B cell (primary cell): ENCODE measurements around the gene MGST2. TPM values are rescaled to one million over a fixed set of nuclear protein-coding genes. Genes with fewer than 3 reads are reported as not detected.

Experiments
- ATAC-seq: fragments of 200-7000 bp; cut with Tn5 transposase; one replicate; pipeline ENCODE4 v1.10.0; 2021; ENCODE audit warnings: low read depth, mild to moderate bottlenecking, moderate number of reproducible peaks, moderate library complexity
- CTCF ChIA-PET: fragments of 350-600 bp; sonication (Branson Sonifier 250); formaldehyde crosslinking; loops from one replicate; lab custom pipeline; 2021; ENCODE audit warnings: antibody characterized with exemption, inconsistent platforms; lab: Charles Lee
- POLR2A ChIA-PET: fragments of 350-600 bp; sonication (Branson Sonifier 250); formaldehyde crosslinking; loops from one replicate; lab custom pipeline; 2021; ENCODE audit warnings: antibody characterized with exemption; lab: Charles Lee
- DNase-seq: peaks from one replicate; pipeline ENCODE4 v3.0.0; 2013
- H2AFZ ChIP-seq: 2 replicates; pipeline ENCODE4 v1.6.1; 2012; ENCODE audit warnings: mild to moderate bottlenecking, low read depth, low read length; ENCODE audit not compliant: insufficient read depth, poor library complexity, severe bottlenecking
- H3K27ac ChIP-seq, 2 donors: 1 replicate in 1 of 2; 2 replicates in 1 of 2; pipeline ENCODE4 v1.5.1; 2012 to 2013; ENCODE audit warnings: low read length in 2 of 2, mild to moderate bottlenecking in 2 of 2, moderate library complexity in 1 of 2
- H3K27me3 ChIP-seq, 4 experiments: fragments of 200-600 bp in 1 of 4; sonication (generic) in 1 of 4; replicated peaks in 1 of 4; 1 replicate in 2 of 4; 2 replicates in 2 of 4; pipeline versions ENCODE4 v1.6.1 to v1.7.0; 2013 to 2016; ENCODE audit warnings: low read length in 3 of 4, mild to moderate bottlenecking in 2 of 4, mixed read lengths in 1 of 4, moderate library complexity in 1 of 4; ENCODE audit not compliant: insufficient read depth in 4 of 4, control insufficient read depth in 3 of 4; ENCODE audit errors: control extremely low read depth in 1 of 4
- H3K36me3 ChIP-seq, 2 experiments: replicated peaks in 1 of 2; 1 replicate in 1 of 2; 2 replicates in 1 of 2; pipeline versions ENCODE4 v1.6.1 to v1.7.1; 2013; ENCODE audit warnings: low read length in 1 of 2; ENCODE audit not compliant: insufficient read depth in 2 of 2, control insufficient read depth in 1 of 2; ENCODE audit errors: control extremely low read depth in 1 of 2, extremely low read depth in 1 of 2
- H3K4me1 ChIP-seq, 2 donors: fragments of 200-600 bp in 1 of 2; sonication (generic) in 1 of 2; 1 replicate in 1 of 2; 2 replicates in 1 of 2; pipeline versions ENCODE4 v1.5.1 to v1.6.1; 2013 to 2017; ENCODE audit warnings: low read length in 2 of 2; ENCODE audit not compliant: control insufficient read depth in 2 of 2, insufficient read depth in 2 of 2
- H3K4me2 ChIP-seq: replicated peaks from 2 replicates; pipeline ENCODE3; 2012; ENCODE audit warnings: mild to moderate bottlenecking, low read depth, low read length; ENCODE audit not compliant: poor library complexity, severe bottlenecking
- H3K4me3 ChIP-seq, 5 experiments: fragments of 200-600 bp in 1 of 5; sonication (generic) in 1 of 5; 1 replicate in 3 of 5; 2 replicates in 2 of 5; pipeline versions ENCODE4 v1.5.1 to v1.7.0; 2011 to 2016; ENCODE audit warnings: low read length in 4 of 5, mild to moderate bottlenecking in 4 of 5, low read depth in 2 of 5, control low read depth in 1 of 5, moderate library complexity in 1 of 5; ENCODE audit not compliant: insufficient read depth in 1 of 5; ENCODE audit errors: control extremely low read depth in 1 of 5, extremely low read depth in 1 of 5
- H3K79me2 ChIP-seq: fragments of 200-600 bp; sonication (generic); one replicate; pipeline ENCODE4 v1.6.0; 2016; ENCODE audit warnings: low read length; ENCODE audit not compliant: control insufficient read depth, insufficient read depth
- H3K9ac ChIP-seq: fragments of 200-600 bp; sonication (generic); 2 replicates; pipeline ENCODE4 v1.6.1; 2017; ENCODE audit warnings: mild to moderate bottlenecking, low read length, moderate library complexity
- H3K9me3 ChIP-seq, 3 donors: one replicate each; pipeline versions ENCODE4 v1.6.1 to v1.7.1; 2013; ENCODE audit warnings: low read length in 2 of 3; ENCODE audit not compliant: control insufficient read depth in 2 of 3, insufficient read depth in 1 of 3; ENCODE audit errors: control extremely low read depth in 1 of 3
- H4K20me1 ChIP-seq: 2 replicates; pipeline ENCODE4 v1.6.0; 2012; ENCODE audit warnings: mild to moderate bottlenecking, low read length; ENCODE audit not compliant: insufficient read depth, control insufficient read depth, poor library complexity, severe bottlenecking
- H3K27ac Mint-ChIP-seq: one replicate; pipeline ENCODE4 v1.8.0; 2021; ENCODE audit warnings: mixed read lengths
- H3K27me3 Mint-ChIP-seq: one replicate; pipeline ENCODE4 v1.8.0; 2021; ENCODE audit warnings: mixed read lengths
- H3K4me1 Mint-ChIP-seq: one replicate; pipeline ENCODE4 v1.8.0; 2021; ENCODE audit warnings: mixed read lengths
- H3K4me3 Mint-ChIP-seq: one replicate; pipeline ENCODE4 v1.8.0; 2021; ENCODE audit warnings: mixed read lengths
- H3K9me3 Mint-ChIP-seq: one replicate; pipeline ENCODE4 v1.8.0; 2022; ENCODE audit warnings: mixed read lengths; ENCODE audit not compliant: insufficient read depth
- EZH2 ChIP-seq: IDR thresholded peaks from 2 replicates; pipeline ENCODE4 v1.6.1; 2012; ENCODE audit warnings: borderline replicate concordance, low read depth, mild to moderate bottlenecking, moderate library complexity, low read length; ENCODE audit not compliant: insufficient read depth, poor library complexity, severe bottlenecking
- WGBS: methylation state at CpG from one replicate; pipeline ENCODE4 v1.1.5; 2013; ENCODE audit warnings: missing lambda C conversion rate; ENCODE audit not compliant: insufficient coverage; 5-methylcytosine and 5-hydroxymethylcytosine counted together
- intact Hi-C: fragments of 100-400 bp; cut with micrococcal nuclease; formaldehyde crosslinking; loops from one replicate; pipeline ENCODE4 v1.10.0; 2022
- polyA plus RNA-seq: library from polyadenylated mRNA; depleted of rRNA; stranded (reverse); fragments of >200 nt; gene quantifications from 2 replicates; pipeline ENCODE4 v1.2.3, GENCODE V29; 2012
- total RNA-seq, 2 donors: library from RNA; stranded (reverse); fragments of 120-200 nt in 1 of 2; gene quantifications; 1 replicate in 1 of 2; 2 replicates in 1 of 2; pipeline versions ENCODE4 v1.2.3 to v1.2.4, GENCODE V29; 2013 to 2022
- TF ChIP-seq, protein P1 (sequence below): fragments of 200-600 bp; IDR thresholded peaks from one replicate; pipeline ENCODE4 v1.8.0; 2022; ENCODE audit warnings: antibody characterized with exemption, mild to moderate bottlenecking

The MGST2 gene
- total and polyA plus RNA-seq, 2 donors (not counting 1 experiment from before 2014, with no cell fraction given), result 0.81 to 3.4 TPM

DNA sequence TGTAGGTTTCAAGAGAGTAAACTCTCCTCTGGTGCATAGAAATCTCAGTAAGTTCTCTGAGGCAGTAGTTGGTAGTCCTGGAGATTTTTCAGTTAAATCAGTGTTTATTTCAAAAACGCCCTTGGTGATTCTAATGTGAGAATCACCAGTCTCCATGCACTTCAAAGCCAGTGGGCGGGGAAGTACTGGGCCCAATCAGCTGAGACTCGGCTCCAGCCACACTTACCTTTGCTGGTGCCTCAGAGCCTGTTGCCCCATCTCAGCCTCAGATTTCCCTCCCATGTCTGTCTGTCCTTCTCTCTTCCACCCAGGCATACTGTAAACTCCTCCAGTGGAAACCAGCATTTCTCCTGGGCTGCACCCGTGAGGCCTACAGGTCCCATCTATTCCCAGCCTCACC is 7.4 kb upstream of the MGST2 start:
- no peak overlapping the region for H2AFZ ChIP-seq
- H3K36me3 ChIP-seq, result no peaks in the 10 kb centered on the region
- H3K4me3 ChIP-seq, result no peak overlapping the region
- TF ChIP-seq EZH2, result no peak
- TF ChIP-seq, protein P1, sequence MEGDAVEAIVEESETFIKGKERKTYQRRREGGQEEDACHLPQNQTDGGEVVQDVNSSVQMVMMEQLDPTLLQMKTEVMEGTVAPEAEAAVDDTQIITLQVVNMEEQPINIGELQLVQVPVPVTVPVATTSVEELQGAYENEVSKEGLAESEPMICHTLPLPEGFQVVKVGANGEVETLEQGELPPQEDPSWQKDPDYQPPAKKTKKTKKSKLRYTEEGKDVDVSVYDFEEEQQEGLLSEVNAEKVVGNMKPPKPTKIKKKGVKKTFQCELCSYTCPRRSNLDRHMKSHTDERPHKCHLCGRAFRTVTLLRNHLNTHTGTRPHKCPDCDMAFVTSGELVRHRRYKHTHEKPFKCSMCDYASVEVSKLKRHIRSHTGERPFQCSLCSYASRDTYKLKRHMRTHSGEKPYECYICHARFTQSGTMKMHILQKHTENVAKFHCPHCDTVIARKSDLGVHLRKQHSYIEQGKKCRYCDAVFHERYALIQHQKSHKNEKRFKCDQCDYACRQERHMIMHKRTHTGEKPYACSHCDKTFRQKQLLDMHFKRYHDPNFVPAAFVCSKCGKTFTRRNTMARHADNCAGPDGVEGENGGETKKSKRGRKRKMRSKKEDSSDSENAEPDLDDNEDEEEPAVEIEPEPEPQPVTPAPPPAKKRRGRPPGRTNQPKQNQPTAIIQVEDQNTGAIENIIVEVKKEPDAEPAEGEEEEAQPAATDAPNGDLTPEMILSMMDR, result no peak
- no peaks in the 10 kb centered on the region for H3K4me1 ChIP-seq
- no peak overlapping the region for H3K27ac Mint-ChIP-seq
- no peaks in the 10 kb centered on the region for H3K9me3 Mint-ChIP-seq
- ChIA-PET POLR2A (no interaction called here), CTCF (interaction anchor here (0.5 to 8.6 kb wide), 6 partner anchors 11 to 635 kb away, joined by 3 to 74 read pairs (median 6); no protein-coding TSS in a partner anchor)
- H3K27me3 ChIP-seq, result no peaks in the 10 kb centered on the region
- no peak overlapping the region for H3K4me2 ChIP-seq
- intact Hi-C loops, result no loop called here
- H3K27ac ChIP-seq, result no peak overlapping the region
- ATAC-seq (no peak), DNase-seq (no peak)
- no peaks in the 10 kb centered on the region for H4K20me1 ChIP-seq
- peaks cover 2% of the 10 kb centered on the region for H3K4me1 Mint-ChIP-seq
- H3K79me2 ChIP-seq, result no peaks in the 10 kb centered on the region
- H3K4me3 Mint-ChIP-seq, result no peak overlapping the region
- H3K27me3 Mint-ChIP-seq, result peaks cover 8% of the 10 kb centered on the region
- no peak overlapping the region for H3K9ac ChIP-seq
- no peaks in the 10 kb centered on the region for H3K9me3 ChIP-seq
- 96% methylated on average over 4 of the region's 4 CpGs for WGBS

DNA sequence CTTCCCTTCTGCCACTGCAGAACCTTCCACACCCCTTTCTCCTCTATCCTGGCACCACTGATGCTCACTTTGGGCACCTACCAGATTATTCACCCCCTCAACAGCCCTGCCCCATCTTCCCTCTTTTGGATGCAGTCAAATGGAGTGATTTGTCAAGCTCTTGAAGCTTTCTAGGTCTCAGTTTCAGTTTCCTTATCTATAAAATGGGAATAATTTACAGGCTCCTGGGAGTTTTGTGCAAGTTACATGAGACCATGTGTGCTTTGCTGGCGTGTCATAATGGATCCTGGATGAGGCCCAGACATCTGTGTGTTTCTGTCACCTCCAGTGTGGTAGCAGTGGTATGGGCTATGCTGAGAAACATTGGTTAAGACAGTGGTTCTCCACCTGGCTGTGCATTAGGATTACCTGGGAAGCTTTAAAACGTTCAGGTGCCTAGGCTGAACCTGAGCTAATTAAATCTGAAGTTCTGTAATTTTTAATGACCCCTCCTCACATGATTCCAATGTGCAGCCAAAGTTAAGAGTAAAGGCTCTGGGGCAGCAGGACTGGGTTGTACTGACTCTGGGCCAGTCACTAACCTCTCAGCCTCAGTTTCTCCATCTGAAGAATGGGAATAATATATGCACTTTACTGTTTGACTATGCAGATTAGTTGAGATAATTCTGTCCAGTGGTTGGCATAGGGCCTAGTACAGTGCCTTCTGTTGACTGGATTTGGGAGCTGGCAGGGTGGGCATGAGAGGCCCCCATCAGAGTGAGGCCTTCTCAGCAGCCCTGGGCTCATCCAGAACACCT is 6.8 kb upstream of the MGST2 start:
- Histone ChIP-seq H3K27me3 (no peaks in the 10 kb centered on the region), H3K4me1 (no peaks in the 10 kb centered on the region), H3K9ac (no peak overlapping the region), H3K36me3 (no peaks in the 10 kb centered on the region), H3K27ac (no peak overlapping the region), H3K79me2 (no peaks in the 10 kb centered on the region), H3K4me2 (no peak overlapping the region), H4K20me1 (no peaks in the 10 kb centered on the region), H2AFZ (no peak overlapping the region), H3K4me3 (no peak overlapping the region), H3K9me3 (no peaks in the 10 kb centered on the region)
- no peaks in the 10 kb centered on the region for H3K9me3 Mint-ChIP-seq
- no peak for DNase-seq
- intact Hi-C loops, result no loop called here
- H3K27ac Mint-ChIP-seq, result no peak overlapping the region
- H3K4me1 Mint-ChIP-seq, result peaks cover 2% of the 10 kb centered on the region
- TF ChIP-seq, protein P1, result no peak
- no peak for TF ChIP-seq EZH2
- CTCF ChIA-PET, result interaction anchor here (0.5 to 2.6 kb wide), 6 partner anchors 11 to 636 kb away, joined by 3 to 11 read pairs (median 4); no protein-coding TSS in a partner anchor
- no peak overlapping the region for H3K4me3 Mint-ChIP-seq
- peaks cover 8% of the 10 kb centered on the region for H3K27me3 Mint-ChIP-seq
- ATAC-seq, result no peak
- WGBS, result 90% methylated on average over 1 of the region's 2 CpGs
- POLR2A ChIA-PET, result no interaction called here
